K562 (cell line): ENCODE measurements around the gene ZSCAN22. TPM values are rescaled to one million over a fixed set of nuclear protein-coding genes. Genes with fewer than 3 reads are reported as not detected.

Source experiments
- BRF2 ChIP-seq: IDR thresholded peaks from 3 replicates; pipeline ENCODE4 v1.6.1; 2011; ENCODE audit warnings: borderline replicate concordance, mild to moderate bottlenecking; ENCODE audit not compliant: insufficient read length, insufficient read depth
- CHD2 ChIP-seq: IDR thresholded peaks from 2 replicates; pipeline ENCODE4 v1.6.1; 2011; ENCODE audit warnings: low read depth, low read length
- CREB3L1 ChIP-seq: fragments of 450-650 bp; IDR thresholded peaks from 2 replicates; pipeline ENCODE4 v1.6.1; 2014; ENCODE audit warnings: low read depth, mild to moderate bottlenecking, moderate library complexity, borderline replicate concordance
- GTF3C2 ChIP-seq: IDR thresholded peaks from 3 replicates; pipeline ENCODE4 v1.6.1; 2011; ENCODE audit warnings: borderline replicate concordance, mild to moderate bottlenecking, moderate library complexity; ENCODE audit not compliant: insufficient read length; ENCODE audit errors: extremely low read depth
- MEF2D ChIP-seq: conservative IDR thresholded peaks from 2 replicates; pipeline ENCODE4 v1.6.1; 2016; ENCODE audit warnings: low read depth, missing genetic modification characterization, missing compliant biosample characterization
- MITF ChIP-seq: IDR thresholded peaks from 2 replicates; pipeline ENCODE4 v1.6.1; 2014; ENCODE audit warnings: antibody characterized with exemption
- MYBL2 ChIP-seq, 2 experiments: fragments of 450-650 bp in 1 of 2; sonication (generic) in 1 of 2; formaldehyde crosslinking in 1 of 2; IDR thresholded peaks; 2 replicates each; pipeline versions ENCODE4 v1.6.1 to v1.8.1; 2017 to 2022; ENCODE audit warnings: borderline replicate concordance in 1 of 2, inconsistent platforms in 1 of 2, low read depth in 1 of 2, mild to moderate bottlenecking in 1 of 2, missing genetic modification reagents in 1 of 2, moderate library complexity in 1 of 2
- TAF7 ChIP-seq: fragments of 450-650 bp; IDR thresholded peaks from 2 replicates; pipeline ENCODE4 v1.6.1; 2016; ENCODE audit warnings: missing genetic modification characterization, missing compliant biosample characterization
- XRCC3 ChIP-seq: fragments of 450-650 bp; IDR thresholded peaks from 2 replicates; pipeline ENCODE4 v1.6.1; 2017; ENCODE audit warnings: mild to moderate bottlenecking, moderate library complexity
- ZBTB2 ChIP-seq: fragments of 450-650 bp; IDR thresholded peaks from 2 replicates; pipeline ENCODE4 v1.6.1; 2016; ENCODE audit warnings: antibody characterized with exemption
- ZBTB5 ChIP-seq: fragments of 450-650 bp; IDR thresholded peaks from 2 replicates; pipeline ENCODE4 v1.6.1; 2017; ENCODE audit warnings: antibody characterized with exemption
- ZKSCAN8 ChIP-seq: fragments of 200-800 bp; sonication (Bioruptor generic); IDR thresholded peaks from 2 replicates; pipeline ENCODE4 v1.6.1; 2016; ENCODE audit warnings: missing genetic modification characterization, missing compliant biosample characterization
- ZNF175 ChIP-seq: fragments of 200-800 bp; sonication (Bioruptor generic); IDR thresholded peaks from 2 replicates; pipeline ENCODE4 v1.6.1; 2016; ENCODE audit warnings: low read depth, mild to moderate bottlenecking, missing genetic modification characterization, missing compliant biosample characterization
- ZNF431 ChIP-seq: sonication (generic); formaldehyde crosslinking; IDR thresholded peaks from 2 replicates; pipeline ENCODE4 v1.8.0; 2022; ENCODE audit warnings: mild to moderate bottlenecking, missing genetic modification reagents
- ZNF507 ChIP-seq: conservative IDR thresholded peaks from 2 replicates; pipeline ENCODE4 v1.6.1; 2017; ENCODE audit warnings: missing genetic modification characterization, missing compliant biosample characterization
- ZSCAN29 ChIP-seq: fragments of 450-650 bp; IDR thresholded peaks from 2 replicates; pipeline ENCODE4 v1.6.1; 2017
- polyA plus RNA-seq, 8 experiments: library from polyadenylated mRNA; depleted of rRNA in 4 of 8; stranded (reverse) in 5 of 8; unstranded in 3 of 8; fragments of >200 nt; fragmentation: Nextera tagmentation in 2 of 8; fragmentation: Illumina TruSeq in 1 of 8; extraction: Ambion mirVana in 2 of 8; extraction: Trizol in 1 of 8; gene quantifications; 2 replicates each; pipeline versions ENCODE4 v1.2.1 to v1.2.3, GENCODE V29; 2011 to 2014; ENCODE audit warnings: inconsistent platforms in 1 of 8, missing spikeins in 1 of 8
- total RNA-seq, 7 experiments: library from RNA; depleted of rRNA in 6 of 7; stranded (reverse); fragments of >200 nt in 6 of 7; fragmentation: Illumina TruSeq in 2 of 7; extraction: Trizol in 2 of 7; gene quantifications; 2 replicates each; pipeline versions ENCODE4 v1.2.1 to v1.2.3, GENCODE V29; 2011 to 2021; ENCODE audit warnings: low replicate concordance in 1 of 7

Gene ZSCAN22
- total and polyA plus RNA-seq, 9 of the 15 experiments (the other 6 are each of a cell fraction or from before 2014, with no cell fraction given), result 0.98 to 5.3 (median 3.0) TPM

GRCh38 chr19:58386576-58387337 lies 60.0 kb downstream of the ZSCAN22 start, which contains the start of gene RPS5 (continued):
- TF ChIP-seq MEF2D (tag) (no peak), XRCC3 (no peak), ZNF175 (CRISPR knock-in tag) (no peak), ZBTB5 (no peak), TAF7 (peak; percentile 96), ZNF507 (tag) (no peak), MITF (0 out of 2 replicates have a peak, but pooled peaks have one; percentile 21), GTF3C2 (no peak), ZBTB2 (peak; percentile 96), CHD2 (peak; percentile 68), MYBL2 (IDR thresholded peaks at IDR 0.05; ENCODE audit: low read depth) (no peak), MYBL2 (CRISPR knock-in tag; IDR thresholded peaks at IDR 0.05; ENCODE audit: borderline replicate concordance) (no peak), ZNF431 (CRISPR knock-in tag) (peak; percentile 52; the same call in 1 of the 2 replicates), BRF2 (no peak), CREB3L1 (peak; percentile 24; the same call in 1 of the 2 replicates), ZSCAN29 (peak; percentile 89), ZKSCAN8 (CRISPR knock-in tag) (no peak)
